NCI-H526 (cell line): ENCODE measurements around the gene CCP110.
"Not testable (repeated sequence)": the region's sequence is repeated elsewhere in the genome, so short reads cannot be mapped to it uniquely, and the experiment has no call there.

Source experiments
- DNase-seq, 2 experiments: peaks; one replicate each; lab custom pipeline; 2025; lab: John Stamatoyannopoulos, UW

The CCP110 gene

DNA sequence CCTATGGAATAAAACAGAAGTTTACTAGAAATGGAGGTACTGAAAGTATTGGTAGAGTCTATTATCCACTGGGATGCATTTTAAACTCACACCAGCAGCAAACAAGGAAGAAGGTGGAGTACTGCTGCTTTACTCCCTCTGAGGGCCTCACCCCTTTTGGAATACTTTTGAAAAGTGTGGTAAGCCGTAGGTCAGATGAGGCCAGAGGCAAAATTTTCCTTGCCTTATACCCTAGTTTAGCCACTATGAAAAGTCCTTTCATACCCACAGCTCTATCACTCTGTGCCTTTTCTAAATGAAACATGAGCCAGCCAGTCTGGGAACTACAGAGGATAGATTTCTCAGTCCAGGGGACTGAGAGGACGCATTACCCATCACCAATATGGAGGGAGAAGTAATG, 15.9 kb upstream of the CCP110 start:
- DNase-seq = no peak

- DNase-seq = peak in 1 of 2 experiments; percentile 38
Observed at GRCh38 chr16:19512297-19512696, 11.4 kb upstream of the CCP110 start.

DNA sequence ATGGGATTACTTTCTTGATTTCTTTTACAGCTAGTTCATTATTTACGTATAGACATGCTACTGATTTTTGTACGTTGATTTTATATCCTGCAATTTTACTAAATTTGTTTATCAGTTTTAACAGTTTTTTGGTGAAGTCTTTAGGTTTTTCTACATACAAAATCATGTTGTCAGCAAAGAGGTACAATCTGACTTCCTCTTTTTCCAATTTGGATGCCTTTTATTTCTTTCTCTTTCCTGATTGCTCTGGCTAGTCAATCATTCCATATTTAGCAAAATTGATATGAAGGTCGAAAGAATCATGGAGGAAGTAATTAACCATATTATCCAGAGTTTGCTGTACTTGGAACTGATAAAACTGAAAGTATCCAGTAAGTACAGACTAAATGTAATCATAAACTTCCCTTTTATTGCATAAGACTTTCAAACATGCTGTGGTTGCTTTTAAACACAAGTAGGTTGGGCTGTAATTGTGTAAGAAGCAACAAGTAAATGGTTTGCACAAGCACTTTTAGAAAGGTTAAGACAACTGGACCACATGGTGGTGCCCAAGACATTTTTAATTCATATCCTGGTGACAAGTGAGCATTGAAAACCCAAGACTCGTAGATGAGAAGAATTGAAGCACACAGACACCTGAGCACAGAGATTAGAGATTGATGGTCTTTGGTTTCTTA, 10.2 kb upstream of the CCP110 start:
- DNase-seq = no peak

DNA sequence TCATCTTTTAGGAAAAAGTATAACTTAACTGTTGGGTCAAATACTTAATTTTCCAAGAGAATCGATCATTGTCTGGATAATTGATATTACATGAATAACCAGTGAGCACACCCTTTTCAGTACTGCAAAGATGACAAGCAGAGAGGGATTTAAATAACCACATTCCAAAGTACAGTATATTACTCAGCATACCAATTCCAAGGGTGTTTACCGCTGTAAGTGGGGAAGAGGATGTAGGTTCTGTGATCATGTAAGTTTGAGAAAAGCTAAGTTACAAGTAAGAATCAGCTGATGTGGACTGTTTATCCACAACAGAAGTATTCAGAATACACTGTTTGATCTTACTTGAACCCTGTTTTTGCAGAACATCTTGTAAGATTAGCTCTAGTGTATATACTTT, 8.0 kb upstream of the CCP110 start:
- DNase-seq = no peak

DNA sequence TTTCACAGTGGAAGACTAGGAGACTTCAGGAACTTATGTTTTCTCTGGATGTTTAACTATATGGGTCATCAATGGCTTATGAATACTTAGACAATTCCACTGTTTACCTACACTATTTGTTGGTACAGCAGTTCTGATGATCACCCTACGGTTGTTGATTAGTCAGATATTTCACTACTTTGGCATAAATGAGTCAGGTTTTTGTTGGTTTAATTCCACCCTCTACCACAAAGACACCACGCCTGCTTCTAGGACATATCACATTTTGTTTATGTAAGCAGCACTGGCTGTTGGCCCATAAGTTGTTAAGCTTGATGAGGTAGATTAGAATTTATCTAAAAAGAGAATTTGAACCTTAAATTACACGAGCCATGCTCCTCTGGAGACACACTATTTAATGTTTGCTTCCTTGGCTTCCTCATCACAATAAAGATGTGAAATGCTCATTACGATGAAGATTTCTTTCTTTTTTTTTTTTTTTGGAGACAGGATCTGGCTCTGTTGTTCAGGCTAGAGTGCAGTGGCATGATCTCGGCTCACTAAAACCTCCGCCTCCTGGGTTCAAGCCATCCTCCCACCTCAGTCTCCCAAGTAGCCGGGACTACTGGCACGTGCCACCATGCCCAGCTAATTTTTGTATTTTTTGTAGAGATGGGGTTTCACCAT, 6.2 kb upstream of the CCP110 start:
- no peak for DNase-seq

- DNase-seq = no peak
Observed at GRCh38 chr16:19518388-19518787, 5.4 kb upstream of the CCP110 start.

DNA sequence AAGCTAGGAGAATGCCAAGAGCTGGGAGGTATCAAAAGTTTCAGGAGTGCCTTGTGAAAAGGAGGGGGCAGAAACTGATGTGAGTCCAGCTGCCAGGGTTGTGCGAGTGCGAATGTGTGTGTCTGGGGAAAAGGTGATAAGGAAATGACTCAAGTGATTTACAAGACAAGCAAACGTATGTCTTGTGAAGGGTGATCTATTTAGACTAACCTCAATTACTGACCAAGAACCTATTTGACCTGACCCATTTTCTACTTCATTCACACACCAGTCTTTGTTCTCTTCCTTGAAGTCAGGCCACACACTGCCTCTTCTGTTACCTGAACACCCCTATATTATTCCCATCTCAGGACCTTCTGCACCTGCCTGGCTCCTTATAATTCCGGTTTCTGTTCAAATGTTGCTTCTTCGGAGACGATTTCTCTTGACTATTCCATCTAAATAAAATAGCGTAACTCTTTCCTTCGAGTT, 2.8 kb upstream of the CCP110 start:
- DNase-seq = peak in 1 of 2 experiments; percentile 21

DNA sequence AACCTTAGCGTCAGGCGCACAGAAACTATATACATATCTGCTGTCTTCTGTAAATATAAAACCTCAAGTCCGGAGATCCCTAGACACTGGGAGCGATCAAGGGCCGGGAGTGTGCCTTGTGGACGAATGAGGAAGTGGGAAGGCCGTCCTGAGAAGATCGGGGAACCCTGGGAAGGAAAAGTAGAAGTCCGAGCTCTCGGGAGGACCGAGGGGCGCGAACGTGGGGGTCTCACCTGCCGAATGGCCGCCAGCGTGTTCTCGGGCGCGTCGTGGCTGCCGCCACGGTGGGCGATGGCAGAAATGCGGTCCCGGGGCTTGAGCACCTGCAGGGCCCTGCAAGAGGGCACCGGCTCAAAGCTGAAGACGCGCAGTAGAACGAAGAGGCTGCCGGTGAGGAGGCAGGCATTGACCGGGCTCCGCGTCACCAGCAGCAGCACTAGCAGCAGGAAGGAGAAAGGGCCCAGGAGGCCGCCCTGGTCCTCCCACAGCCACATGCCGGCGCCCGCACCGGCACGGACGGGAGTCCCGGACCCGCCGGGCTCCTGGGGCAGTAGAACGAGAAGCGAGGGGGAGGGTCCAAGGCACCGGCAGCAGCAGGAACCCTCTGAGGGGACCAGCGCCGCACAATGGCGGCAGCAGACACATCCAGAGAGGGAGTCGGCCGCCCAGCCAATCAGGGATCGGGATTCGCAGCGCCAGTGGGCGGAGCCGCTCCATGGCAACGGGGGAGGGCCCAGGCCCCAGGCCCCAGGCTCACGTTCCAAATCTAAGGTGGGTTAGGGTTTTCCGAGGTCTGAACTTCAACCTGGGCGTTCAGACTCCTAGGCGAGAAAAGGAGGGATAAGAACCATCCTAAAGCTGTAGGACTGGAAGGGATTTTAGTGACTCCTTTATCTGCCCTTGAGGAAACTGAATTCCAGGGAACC, 2.0 kb upstream of the CCP110 start, which contains the start of gene GDE1:
Gene GDE1 (minus strand): TSS at position 628 of the 926 bp plus-strand sequence. CDS start 134 bp downstream, at position 494.
- DNase-seq = peak; percentile 87 to 96

- DNase-seq = no peak
Observed at GRCh38 chr16:19522397-19522732, 1.4 kb upstream of the CCP110 start.

GRCh38 chr16:19522760-19523159, 982 bp upstream of the CCP110 start:
- peak; percentile 41 to 56 for DNase-seq

- DNase-seq = no peak
Observed at GRCh38 chr16:19523184-19523558, 571 bp upstream of the CCP110 start.

GRCh38 chr16:19524356-19524615, 544 bp downstream of the CCP110 start:
- no peak for DNase-seq

GRCh38 chr16:19524616-19525384, 1.1 kb downstream of the CCP110 start:
- peak; percentile 33 to 62 for DNase-seq

- DNase-seq = peak in 1 of 2 experiments; percentile 21
Observed at GRCh38 chr16:19525385-19525723, 1.6 kb downstream of the CCP110 start.

- DNase-seq = peak in 1 of 2 experiments; percentile 14
Observed at GRCh38 chr16:19527161-19527560, 3.4 kb downstream of the CCP110 start.

GRCh38 chr16:19528666-19529065, 4.9 kb downstream of the CCP110 start:
- DNase-seq = no peak

GRCh38 chr16:19532601-19533000, 8.9 kb downstream of the CCP110 start:
- DNase-seq = no peak

GRCh38 chr16:19540241-19540970, 16.7 kb downstream of the CCP110 start:
- no peak for DNase-seq

DNA sequence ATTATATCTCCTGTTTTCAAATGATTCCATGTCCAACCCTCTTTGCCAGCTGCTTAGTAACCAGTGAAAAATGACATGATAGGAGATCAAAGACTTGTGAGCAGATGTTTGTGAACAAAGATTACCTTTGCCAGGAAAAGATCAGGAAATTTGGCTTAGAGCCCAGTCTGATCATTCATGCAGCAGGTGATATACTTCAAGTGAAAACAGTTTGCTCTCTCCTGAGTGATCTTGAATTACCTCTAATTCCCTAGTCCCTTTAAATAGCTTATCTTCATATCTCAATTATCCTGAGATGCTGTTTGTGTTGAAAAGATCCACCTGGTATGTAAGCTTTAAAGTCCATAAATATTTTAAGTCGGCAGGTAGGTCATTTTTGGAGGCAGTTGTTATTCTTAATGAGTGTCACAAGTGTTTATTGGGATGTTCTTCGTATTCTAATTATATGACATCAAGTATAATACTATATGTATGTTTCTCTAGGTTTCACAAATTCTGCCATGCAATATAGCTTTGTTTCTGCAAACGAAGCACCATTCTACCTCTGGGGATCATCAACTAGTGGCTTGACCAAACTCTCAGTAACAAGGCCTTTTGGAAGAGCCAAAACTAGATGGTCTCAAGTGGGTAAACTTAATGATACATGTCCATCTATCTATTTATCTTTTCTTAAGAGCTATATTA, 18.5 kb downstream of the CCP110 start:
- no peak for DNase-seq

DNA sequence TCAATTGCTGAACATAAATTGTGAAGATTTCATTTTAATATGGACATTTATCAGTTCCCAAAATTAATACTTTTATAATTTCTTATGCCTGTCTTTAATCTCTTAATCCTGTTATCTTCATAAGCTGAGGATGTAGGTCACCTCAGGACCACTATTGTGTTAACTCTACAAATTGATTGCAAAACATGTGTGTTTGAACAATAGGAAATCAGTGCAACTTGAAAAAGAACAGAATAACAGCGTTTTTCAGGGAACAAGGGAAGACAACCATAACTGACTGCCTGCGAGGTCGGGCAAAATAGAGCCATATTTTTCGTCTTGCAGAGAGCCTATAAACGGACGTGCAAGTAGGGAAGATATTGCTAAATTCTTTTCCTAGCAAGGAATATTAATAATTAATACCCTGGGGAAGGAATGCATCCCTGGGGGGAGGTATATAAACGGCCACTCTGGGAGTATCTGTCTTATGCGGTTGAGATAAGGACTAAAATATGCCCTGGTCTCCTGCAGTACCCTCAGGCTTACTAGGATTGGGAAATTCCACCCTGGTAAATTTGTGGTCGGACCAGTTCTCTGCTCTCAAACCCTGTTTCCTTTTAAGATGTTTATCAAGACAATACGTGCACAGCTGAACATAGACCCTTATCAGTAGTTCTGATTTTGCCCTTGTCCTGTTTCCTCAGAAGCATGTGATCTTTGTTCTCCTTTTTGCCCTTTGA, 19.7 kb downstream of the CCP110 start:
- DNase-seq = not testable (repeated sequence)
